Panc1 (cell line): ENCODE measurements around the gene TBC1D13.

Experiments
- CTCF ChIP-seq: fragments of 450-650 bp; IDR thresholded peaks from 2 replicates; pipeline ENCODE4 v1.5.1; 2017; ENCODE audit warnings: mild to moderate bottlenecking
- POLR2AphosphoS5 ChIP-seq: IDR thresholded peaks from 2 replicates; pipeline ENCODE4 v1.6.1; 2012; ENCODE audit warnings: mild to moderate bottlenecking, low read depth, low read length, moderate library complexity
- TCF7L2 ChIP-seq: IDR thresholded peaks from 2 replicates; pipeline ENCODE4 v1.6.1; 2011; ENCODE audit warnings: mild to moderate bottlenecking, low read depth, low read length, inconsistent platforms
- TF ChIP-seq, protein P1 (sequence below), 2 experiments: IDR thresholded peaks; 2 replicates each; pipeline ENCODE4 v1.6.1; 2011 to 2012; ENCODE audit warnings: low read depth in 2 of 2, control low read depth in 1 of 2, low read length in 1 of 2, mild to moderate bottlenecking in 1 of 2, moderate library complexity in 1 of 2; ENCODE audit not compliant: insufficient read depth in 1 of 2

GRCh38 chr9:128771094-128771721 lies 15.8 kb upstream of the TBC1D13 start:
- no peak for TF ChIP-seq CTCF
- TF ChIP-seq TCF7L2, result no peak
- TF ChIP-seq, protein P1, sequence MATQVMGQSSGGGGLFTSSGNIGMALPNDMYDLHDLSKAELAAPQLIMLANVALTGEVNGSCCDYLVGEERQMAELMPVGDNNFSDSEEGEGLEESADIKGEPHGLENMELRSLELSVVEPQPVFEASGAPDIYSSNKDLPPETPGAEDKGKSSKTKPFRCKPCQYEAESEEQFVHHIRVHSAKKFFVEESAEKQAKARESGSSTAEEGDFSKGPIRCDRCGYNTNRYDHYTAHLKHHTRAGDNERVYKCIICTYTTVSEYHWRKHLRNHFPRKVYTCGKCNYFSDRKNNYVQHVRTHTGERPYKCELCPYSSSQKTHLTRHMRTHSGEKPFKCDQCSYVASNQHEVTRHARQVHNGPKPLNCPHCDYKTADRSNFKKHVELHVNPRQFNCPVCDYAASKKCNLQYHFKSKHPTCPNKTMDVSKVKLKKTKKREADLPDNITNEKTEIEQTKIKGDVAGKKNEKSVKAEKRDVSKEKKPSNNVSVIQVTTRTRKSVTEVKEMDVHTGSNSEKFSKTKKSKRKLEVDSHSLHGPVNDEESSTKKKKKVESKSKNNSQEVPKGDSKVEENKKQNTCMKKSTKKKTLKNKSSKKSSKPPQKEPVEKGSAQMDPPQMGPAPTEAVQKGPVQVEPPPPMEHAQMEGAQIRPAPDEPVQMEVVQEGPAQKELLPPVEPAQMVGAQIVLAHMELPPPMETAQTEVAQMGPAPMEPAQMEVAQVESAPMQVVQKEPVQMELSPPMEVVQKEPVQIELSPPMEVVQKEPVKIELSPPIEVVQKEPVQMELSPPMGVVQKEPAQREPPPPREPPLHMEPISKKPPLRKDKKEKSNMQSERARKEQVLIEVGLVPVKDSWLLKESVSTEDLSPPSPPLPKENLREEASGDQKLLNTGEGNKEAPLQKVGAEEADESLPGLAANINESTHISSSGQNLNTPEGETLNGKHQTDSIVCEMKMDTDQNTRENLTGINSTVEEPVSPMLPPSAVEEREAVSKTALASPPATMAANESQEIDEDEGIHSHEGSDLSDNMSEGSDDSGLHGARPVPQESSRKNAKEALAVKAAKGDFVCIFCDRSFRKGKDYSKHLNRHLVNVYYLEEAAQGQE (IDR thresholded peaks at IDR 0.05; ENCODE audit: insufficient read depth in 1 of 2, low read depth in 2 of 2, low read length in 1 of 2), result no peak
- no peak for TF ChIP-seq POLR2AphosphoS5
